Fibroblast of peridontal ligament (primary cell): Measurements from ENCODE around the gene UFD1.

Experiments used
- DNase-seq: peaks from one replicate; pipeline ENCODE4 v3.0.0-alpha.2; 2010; ENCODE audit errors: extremely low read depth

UFD1 gene

GRCh38 chr22:19478901-19479354 lies at the start of gene UFD1:
Gene UFD1 (minus strand): TSS chr22:19479193. CDS start chr22:19479085, 108 bp downstream.
- DNase-seq, result no peak

- no peak for DNase-seq
Measured at GRCh38 chr22:19527861-19528417, 48.9 kb upstream of the UFD1 start.

- no peak for DNase-seq
Measured at GRCh38 chr22:19527321-19527721, 48.3 kb upstream of the UFD1 start.

- no peak for DNase-seq
Measured at GRCh38 chr22:19526702-19527111, 47.7 kb upstream of the UFD1 start.

- DNase-seq, result no peak
Measured at GRCh38 chr22:19526076-19526701, 47.2 kb upstream of the UFD1 start.

GRCh38 chr22:19525666-19526065 lies 46.7 kb upstream of the UFD1 start:
- DNase-seq, result no peak

GRCh38 chr22:19525116-19525660 lies 46.2 kb upstream of the UFD1 start:
- DNase-seq, result no peak

GRCh38 chr22:19524170-19525115 lies 45.5 kb upstream of the UFD1 start, which contains the start of gene CLDN5:
Gene CLDN5 (minus strand): TSS chr22:19524410. CDS start chr22:19524255, 155 bp downstream.
- DNase-seq, result no peak

GRCh38 chr22:19523240-19524169 lies 44.5 kb upstream of the UFD1 start:
- DNase-seq, result peak; percentile 11

- DNase-seq, result no peak
Measured at GRCh38 chr22:19522881-19523239, 43.9 kb upstream of the UFD1 start.

- DNase-seq, result no peak
Measured at GRCh38 chr22:19522190-19522880, 43.3 kb upstream of the UFD1 start.

- no peak for DNase-seq
Measured at GRCh38 chr22:19520566-19521305, 41.7 kb upstream of the UFD1 start.

GRCh38 chr22:19520007-19520406 lies 41.0 kb upstream of the UFD1 start:
- DNase-seq, result no peak

- no peak for DNase-seq
Measured at GRCh38 chr22:19519041-19519926, 40.3 kb upstream of the UFD1 start.

- no peak for DNase-seq
Measured at GRCh38 chr22:19518635-19519034, 39.6 kb upstream of the UFD1 start.

GRCh38 chr22:19517919-19518611 lies 39.1 kb upstream of the UFD1 start:
- DNase-seq, result no peak

GRCh38 chr22:19517171-19517500 lies 38.1 kb upstream of the UFD1 start:
- DNase-seq, result no peak
